Mammary epithelial cell (primary cell): ENCODE results near the gene SORCS2.

Source experiments
- CTCF ChIP-seq, 2 donors: IDR thresholded peaks in 1 of 2; conservative IDR thresholded peaks in 1 of 2; 2 replicates each; pipeline ENCODE4 v1.5.1; 2011 to 2012; ENCODE audit warnings: inconsistent platforms in 2 of 2, low read length in 2 of 2, mild to moderate bottlenecking in 2 of 2, control low read depth in 1 of 2, low read depth in 1 of 2; ENCODE audit not compliant: insufficient read depth in 1 of 2; ENCODE audit errors: extremely low read depth in 1 of 2
- EZH2 ChIP-seq: IDR thresholded peaks from 2 replicates; pipeline ENCODE4 v1.6.1; 2012; ENCODE audit warnings: low read length, inconsistent platforms, borderline replicate concordance

GRCh38 chr4:7680731-7681130 lies 488.4 kb downstream of the SORCS2 start:
- no peak for TF ChIP-seq EZH2
- no peak for TF ChIP-seq CTCF (conservative IDR thresholded peaks at IDR 0.05 in 1 of 2, IDR thresholded peaks at IDR 0.05 in 1 of 2; ENCODE audit: extremely low read depth in 1 of 2, insufficient read depth in 1 of 2, low read depth in 1 of 2, low read length in 2 of 2)
